Naive thymus-derived CD4-positive, alpha-beta T cell (primary cell): Measurements from ENCODE around the gene FNDC1. TPM values are rescaled to one million over a fixed set of nuclear protein-coding genes. Genes with fewer than 3 reads are reported as not detected.

ENCODE experiments used
- ATAC-seq: fragments of 150-1000 bp; cut with Tn5 transposase; 2 replicates; pipeline ENCODE4 v1.10.0; 2021; ENCODE audit warnings: mild to moderate bottlenecking, moderate library complexity
- CTCF ChIA-PET: fragments of 350-600 bp; sonication (Branson Sonifier 250); formaldehyde crosslinking; loops from one replicate; lab custom pipeline; 2021; ENCODE audit warnings: antibody characterized with exemption; lab: Charles Lee
- POLR2A ChIA-PET: fragments of 350-600 bp; sonication (Branson Sonifier 250); formaldehyde crosslinking; loops from one replicate; lab custom pipeline; 2021; ENCODE audit warnings: antibody characterized with exemption, inconsistent platforms; lab: Charles Lee
- DNase-seq, 9 donors: peaks; one replicate each; pipeline versions ENCODE4 v3.0.0 to v3.0.0-alpha.2; 2020 to 2022; ENCODE audit warnings: mixed read lengths in 1 of 9
- H3K27ac ChIP-seq: one replicate; pipeline ENCODE4 v1.7.0; 2013; ENCODE audit warnings: mild to moderate bottlenecking, low read depth, low read length, moderate library complexity
- H3K27me3 ChIP-seq, 2 donors: one replicate each; pipeline ENCODE4 v1.7.0; 2013; ENCODE audit warnings: low read length in 2 of 2, mild to moderate bottlenecking in 2 of 2, moderate library complexity in 2 of 2; ENCODE audit not compliant: control insufficient read depth in 2 of 2, insufficient read depth in 2 of 2
- H3K36me3 ChIP-seq, 3 experiments: 1 replicate in 2 of 3; 2 replicates in 1 of 3; pipeline ENCODE4 v1.7.0; 2013; ENCODE audit warnings: low read length in 3 of 3, mild to moderate bottlenecking in 3 of 3, moderate library complexity in 1 of 3; ENCODE audit not compliant: insufficient read depth in 3 of 3, control insufficient read depth in 2 of 3
- H3K4me1 ChIP-seq, 2 donors: one replicate each; pipeline ENCODE4 v1.7.0; 2013; ENCODE audit warnings: low read length in 2 of 2, mild to moderate bottlenecking in 2 of 2, moderate library complexity in 1 of 2; ENCODE audit not compliant: control insufficient read depth in 2 of 2, insufficient read depth in 2 of 2
- H3K4me3 ChIP-seq: 2 replicates; pipeline ENCODE4 v1.7.0; 2013; ENCODE audit warnings: mild to moderate bottlenecking, low read length
- H3K9me3 ChIP-seq, 3 experiments: 1 replicate in 2 of 3; 2 replicates in 1 of 3; pipeline ENCODE4 v1.7.0; 2013; ENCODE audit warnings: low read length in 3 of 3; ENCODE audit not compliant: control insufficient read depth in 2 of 3
- H3K27ac Mint-ChIP-seq, 9 donors: one replicate each; pipeline ENCODE4 v1.8.0; 2020 to 2022; ENCODE audit warnings: mixed read lengths in 9 of 9, mild to moderate bottlenecking in 8 of 9, moderate library complexity in 5 of 9, inconsistent platforms in 2 of 9
- H3K27me3 Mint-ChIP-seq, 5 donors: one replicate each; pipeline ENCODE4 v1.8.0; 2021 to 2022; ENCODE audit warnings: mixed read lengths in 5 of 5, mild to moderate bottlenecking in 1 of 5
- H3K36me3 Mint-ChIP-seq, 5 donors: one replicate each; pipeline ENCODE4 v1.8.0; 2020 to 2022; ENCODE audit warnings: mixed read lengths in 5 of 5, mild to moderate bottlenecking in 3 of 5, inconsistent platforms in 1 of 5
- H3K4me1 Mint-ChIP-seq, 7 donors: one replicate each; pipeline ENCODE4 v1.8.0; 2020 to 2022; ENCODE audit warnings: mixed read lengths in 7 of 7, mild to moderate bottlenecking in 3 of 7, inconsistent platforms in 1 of 7
- H3K4me3 Mint-ChIP-seq, 10 donors: one replicate each; pipeline ENCODE4 v1.8.0; 2020 to 2022; ENCODE audit warnings: mild to moderate bottlenecking in 10 of 10, mixed read lengths in 10 of 10, moderate library complexity in 6 of 10, inconsistent platforms in 2 of 10
- H3K9me3 Mint-ChIP-seq, 11 donors: one replicate each; pipeline ENCODE4 v1.8.0; 2020 to 2022; ENCODE audit warnings: mixed read lengths in 11 of 11, mild to moderate bottlenecking in 4 of 11, inconsistent platforms in 1 of 11, moderate library complexity in 1 of 11
- intact Hi-C, 2 donors: fragments of 100-400 bp; cut with micrococcal nuclease; formaldehyde crosslinking; loops; one replicate each; pipeline ENCODE4 v1.15.1; 2023
- polyA plus RNA-seq, 2 donors: library from polyadenylated mRNA; unstranded; fragments of 300-500 nt; fragmentation: Illumina TruSeq; gene quantifications; one replicate each; pipeline ENCODE4 v1.2.3, GENCODE V29; 2021
- total RNA-seq, 6 experiments: library from RNA in 5 of 6; stranded (reverse) in 5 of 6; gene quantifications; 1 replicate in 5 of 6; 2 replicates in 1 of 6; pipeline ENCODE4 v1.2.3 and lab custom pipeline; 2021 to 2026

FNDC1 gene
- total and polyA plus RNA-seq, 7 experiments from 2014 or later, result not detected

- H3K27ac Mint-ChIP-seq, result no peak overlapping the region
- no peak for DNase-seq
- no peak for ATAC-seq
- H3K27me3 Mint-ChIP-seq, result peaks cover 0 to 27% (median 13%) of the 10 kb centered on the region in 5 donors
- Histone ChIP-seq H3K9me3 (no peaks in the 10 kb centered on the region), H3K36me3 (no peaks in the 10 kb centered on the region), H3K27ac (no peak overlapping the region), H3K4me1 (peaks cover 0 to 4% of the 10 kb centered on the region in 2 donors), H3K27me3 (no peaks in the 10 kb centered on the region), H3K4me3 (no peak overlapping the region)
- ChIA-PET CTCF (no interaction called here), POLR2A (no interaction called here)
- H3K4me3 Mint-ChIP-seq, result no peak overlapping the region
- H3K4me1 Mint-ChIP-seq, result peaks cover 2 to 17% (median 7%) of the 10 kb centered on the region in 7 donors
- H3K9me3 Mint-ChIP-seq, result peaks cover 0 to 13% (median 1%) of the 10 kb centered on the region in 11 donors
- intact Hi-C loops, result no loop called here
- peaks cover 0 to 3% (median 0%) of the 10 kb centered on the region in 5 donors for H3K36me3 Mint-ChIP-seq
Observed at GRCh38 chr6:159184559-159184958, 15.4 kb downstream of the FNDC1 start.

- Histone ChIP-seq H3K27ac (no peak overlapping the region), H3K27me3 (no peaks in the 10 kb centered on the region), H3K9me3 (no peaks in the 10 kb centered on the region), H3K36me3 (no peaks in the 10 kb centered on the region), H3K4me3 (no peak overlapping the region), H3K4me1 (no peaks in the 10 kb centered on the region)
- POLR2A ChIA-PET, result no interaction called here
- Mint-ChIP-seq H3K27me3 (peaks cover 9 to 34% (median 17%) of the 10 kb centered on the region in 5 donors), H3K9me3 (peaks cover 0 to 9% (median 1%) of the 10 kb centered on the region in 11 donors), H3K27ac (no peak overlapping the region), H3K4me1 (peaks cover 0 to 4% (median 0%) of the 10 kb centered on the region in 7 donors), H3K4me3 (no peak overlapping the region), H3K36me3 (peaks cover 0 to 8% (median 0%) of the 10 kb centered on the region in 5 donors)
- DNase-seq (no peak), ATAC-seq (no peak)
- CTCF ChIA-PET, result no interaction called here
- intact Hi-C loops, result no loop called here
Observed at GRCh38 chr6:159190460-159190859, 21.3 kb downstream of the FNDC1 start.

DNA sequence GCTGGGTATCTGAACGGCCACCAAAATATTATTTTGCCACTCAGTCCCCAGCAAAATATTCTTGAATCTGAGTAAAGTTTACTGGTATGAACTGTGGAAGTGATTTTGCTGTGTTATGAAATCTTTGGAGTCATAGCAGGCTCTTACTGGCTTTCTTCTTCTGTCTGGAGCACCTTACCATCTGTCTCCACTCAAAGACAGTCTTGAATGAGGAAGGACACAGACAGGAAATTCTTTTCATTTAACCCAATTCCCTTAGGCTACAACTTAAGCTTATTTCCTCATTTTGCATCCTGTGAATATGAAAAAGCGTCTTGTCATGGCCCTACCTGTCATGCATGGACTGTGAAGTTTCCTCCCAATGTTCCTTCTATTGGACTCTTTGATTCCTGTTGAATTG, 24.7 kb downstream of the FNDC1 start:
- H3K27me3 ChIP-seq, result no peaks in the 10 kb centered on the region
- Mint-ChIP-seq H3K36me3 (peaks cover 0 to 8% (median 0%) of the 10 kb centered on the region in 5 donors), H3K4me1 (peaks cover 0 to 4% (median 0%) of the 10 kb centered on the region in 7 donors), H3K9me3 (peaks cover 0 to 4% (median 0%) of the 10 kb centered on the region in 11 donors), H3K27ac (no peak overlapping the region), H3K4me3 (no peak overlapping the region), H3K27me3 (peaks cover 9 to 42% (median 20%) of the 10 kb centered on the region in 5 donors)
- H3K36me3 ChIP-seq, result no peaks in the 10 kb centered on the region
- ChIA-PET CTCF (no interaction called here), POLR2A (no interaction called here)
- ATAC-seq (no peak), DNase-seq (no peak)
- no peak overlapping the region for H3K4me3 ChIP-seq
- no peaks in the 10 kb centered on the region for H3K4me1 ChIP-seq
- H3K9me3 ChIP-seq, result no peaks in the 10 kb centered on the region
- no peak overlapping the region for H3K27ac ChIP-seq
- intact Hi-C loops, result no loop called here

GRCh38 chr6:159194421-159194820, 25.2 kb downstream of the FNDC1 start:
- Mint-ChIP-seq H3K27ac (no peak overlapping the region), H3K4me1 (peaks cover 0 to 4% (median 0%) of the 10 kb centered on the region in 7 donors), H3K36me3 (peaks cover 0 to 8% (median 0%) of the 10 kb centered on the region in 5 donors), H3K9me3 (peaks cover 0 to 4% (median 0%) of the 10 kb centered on the region in 11 donors), H3K4me3 (no peak overlapping the region), H3K27me3 (peaks cover 9 to 42% (median 19%) of the 10 kb centered on the region in 5 donors)
- Histone ChIP-seq H3K9me3 (no peaks in the 10 kb centered on the region), H3K4me3 (no peak overlapping the region), H3K36me3 (no peaks in the 10 kb centered on the region), H3K27ac (no peak overlapping the region), H3K4me1 (no peaks in the 10 kb centered on the region), H3K27me3 (no peaks in the 10 kb centered on the region)
- DNase-seq (no peak), ATAC-seq (no peak)
- ChIA-PET POLR2A (no interaction called here), CTCF (interaction anchor here (0.6 kb wide), 1 partner anchor 437 kb away, joined by 3 read pairs; no protein-coding TSS in a partner anchor)
- intact Hi-C loops, result no loop called here

DNA sequence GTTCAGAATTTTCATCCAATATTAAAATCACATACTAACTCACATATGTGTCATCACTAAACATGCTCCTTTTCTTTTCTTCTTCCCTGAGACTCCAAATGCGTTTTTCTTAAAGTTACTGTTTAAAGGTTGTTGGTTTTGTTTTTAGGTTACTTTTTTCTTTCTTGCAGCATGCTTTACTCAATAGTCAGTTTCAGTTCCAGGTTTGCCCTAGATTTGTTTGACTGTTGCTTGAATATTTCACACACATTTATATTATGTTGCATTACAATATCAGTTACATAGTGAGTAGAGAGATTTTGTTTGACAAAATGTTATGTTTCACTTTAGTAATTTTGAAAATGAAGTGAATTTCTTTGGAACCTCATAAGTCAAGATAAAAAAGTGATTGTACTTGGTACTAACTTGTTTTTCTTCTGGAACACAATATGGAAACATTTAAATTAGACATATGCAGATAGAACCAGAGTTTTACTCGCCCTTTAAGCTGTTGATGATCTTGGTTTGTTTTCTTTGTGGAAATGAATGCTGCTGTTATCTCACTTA, 27.3 kb downstream of the FNDC1 start:
- no peak for ATAC-seq
- intact Hi-C loops, result no loop called here
- Histone ChIP-seq H3K27ac (no peak overlapping the region), H3K4me1 (no peaks in the 10 kb centered on the region), H3K4me3 (no peak overlapping the region), H3K9me3 (no peaks in the 10 kb centered on the region), H3K36me3 (no peaks in the 10 kb centered on the region), H3K27me3 (no peaks in the 10 kb centered on the region)
- Mint-ChIP-seq H3K9me3 (peaks cover 0 to 2% (median 0%) of the 10 kb centered on the region in 11 donors), H3K27ac (no peak overlapping the region), H3K36me3 (peaks cover 0 to 4% (median 0%) of the 10 kb centered on the region in 5 donors), H3K4me1 (no peaks in the 10 kb centered on the region), H3K4me3 (no peak overlapping the region), H3K27me3 (peaks cover 16 to 49% (median 25%) of the 10 kb centered on the region in 5 donors)
- ChIA-PET POLR2A (no interaction called here), CTCF (no interaction called here)
- no peak for DNase-seq

DNA sequence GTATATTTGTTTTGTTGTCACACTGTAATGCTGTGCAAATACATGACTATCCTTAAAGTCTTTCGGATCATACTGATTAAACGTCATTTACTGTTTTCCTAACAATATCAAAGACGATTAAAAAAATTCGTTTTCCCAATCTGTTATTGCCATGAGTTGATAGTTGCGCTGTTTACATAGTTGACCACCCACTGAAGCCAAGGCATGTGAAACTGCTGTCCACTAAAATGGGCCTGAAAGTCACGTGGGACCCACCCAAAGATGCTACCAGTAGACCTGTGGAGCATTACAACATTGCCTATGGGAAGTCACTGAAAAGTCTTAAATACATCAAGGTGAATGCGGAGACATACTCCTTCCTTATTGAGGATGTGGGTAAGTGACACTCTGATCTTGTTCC, 28.1 kb downstream of the FNDC1 start:
- DNase-seq (no peak), ATAC-seq (no peak)
- Histone ChIP-seq H3K27ac (no peak overlapping the region), H3K4me1 (no peaks in the 10 kb centered on the region), H3K27me3 (no peaks in the 10 kb centered on the region), H3K36me3 (no peaks in the 10 kb centered on the region), H3K4me3 (no peak overlapping the region), H3K9me3 (no peaks in the 10 kb centered on the region)
- peaks cover 0 to under 1% (median 0%) of the 10 kb centered on the region in 5 donors for H3K36me3 Mint-ChIP-seq
- H3K4me3 Mint-ChIP-seq, result no peak overlapping the region
- H3K4me1 Mint-ChIP-seq, result no peaks in the 10 kb centered on the region
- H3K9me3 Mint-ChIP-seq, result peaks cover 0 to 2% (median 0%) of the 10 kb centered on the region in 11 donors
- no peak overlapping the region for H3K27ac Mint-ChIP-seq
- ChIA-PET POLR2A (no interaction called here), CTCF (interaction anchor here (0.6 kb wide), 1 partner anchor 450 kb away, joined by 4 read pairs; no protein-coding TSS in a partner anchor)
- peaks cover 16 to 46% (median 25%) of the 10 kb centered on the region in 5 donors for H3K27me3 Mint-ChIP-seq
- intact Hi-C loops, result no loop called here

DNA sequence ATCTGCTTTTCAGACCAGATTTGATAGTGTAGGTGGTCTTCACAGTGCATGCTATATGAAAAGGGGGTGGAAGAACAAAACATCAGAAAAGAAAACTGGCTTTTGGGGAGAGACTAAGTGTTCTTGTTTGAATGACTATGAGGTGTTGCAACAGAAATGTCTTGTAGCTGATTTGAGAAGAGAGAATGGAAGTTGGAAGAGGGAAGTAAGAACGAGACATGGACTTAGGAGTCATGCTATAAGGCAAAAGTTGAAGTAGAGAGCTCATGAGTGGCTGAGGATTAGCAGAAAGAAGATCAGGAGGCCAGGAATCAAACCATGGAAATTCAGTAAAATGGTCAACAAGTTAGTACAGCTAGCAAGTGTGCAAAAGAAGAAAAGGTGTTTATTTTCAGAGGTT, 32.1 kb downstream of the FNDC1 start:
- Histone ChIP-seq H3K4me3 (no peak overlapping the region), H3K27ac (no peak overlapping the region), H3K9me3 (no peaks in the 10 kb centered on the region), H3K4me1 (no peaks in the 10 kb centered on the region), H3K27me3 (no peaks in the 10 kb centered on the region), H3K36me3 (no peaks in the 10 kb centered on the region)
- Mint-ChIP-seq H3K36me3 (no peaks in the 10 kb centered on the region), H3K4me1 (peaks cover 0 to 8% (median 0%) of the 10 kb centered on the region in 7 donors), H3K27ac (no peak overlapping the region), H3K4me3 (no peak overlapping the region), H3K9me3 (no peaks in the 10 kb centered on the region), H3K27me3 (peaks cover 11 to 38% (median 19%) of the 10 kb centered on the region in 5 donors)
- no peak for DNase-seq
- no peak for ATAC-seq
- POLR2A ChIA-PET, result interaction anchor here (0.6 kb wide), 1 partner anchor 385 kb away, joined by 3 read pairs; no protein-coding TSS in a partner anchor
- intact Hi-C loops, result no loop called here
- CTCF ChIA-PET, result no interaction called here
